Brain microvascular endothelial cell (primary cell): ENCODE data around the gene UBE2H.
A peak's percentile ranks its signal among the peaks of the same experiment; 100 is the strongest.
"Not testable (repeated sequence)": the region's sequence is repeated elsewhere in the genome, so short reads cannot be mapped to it uniquely, and the experiment has no call there.

Experiments
- DNase-seq: peaks from one replicate; pipeline ENCODE4 v3.0.0-alpha.2; 2020
- H3K27ac ChIP-seq: fragments of 250-450 bp; sonication (Bioruptor Pico); 2 replicates; pipeline ENCODE4 v1.5.1; 2020; ENCODE audit warnings: mild to moderate bottlenecking, moderate library complexity
- H3K27me3 ChIP-seq: fragments of 250-450 bp; sonication (Bioruptor Pico); replicated peaks from 2 replicates; pipeline ENCODE4 v1.5.1; 2020; ENCODE audit warnings: mild to moderate bottlenecking
- H3K36me3 ChIP-seq: fragments of 250-450 bp; sonication (Bioruptor Pico); replicated peaks from 2 replicates; pipeline ENCODE4 v1.5.1; 2020; ENCODE audit warnings: mild to moderate bottlenecking
- H3K4me3 ChIP-seq: 2 replicates; pipeline ENCODE4 v1.5.1; 2011; ENCODE audit warnings: low read depth, mild to moderate bottlenecking, control low read depth, low read length, moderate library complexity
- CTCF ChIP-seq: IDR thresholded peaks from 2 replicates; pipeline ENCODE4 v1.5.1; 2011; ENCODE audit warnings: low read depth, mild to moderate bottlenecking, moderate library complexity, low read length, control low read depth, inconsistent platforms; ENCODE audit errors: missing control alignments
- in situ Hi-C: cut with HindIII; loops from 2 replicates; pipeline ENCODE4 v1.10.0; 2017; ENCODE audit warnings: low sequenced_read_pairs, low pct_ligation_motif_present

Gene UBE2H

GRCh38 chr7:129864042-129864441 lies 88.7 kb downstream of the UBE2H start:
- Histone ChIP-seq H3K36me3 (no peaks in the 10 kb centered on the region), H3K27ac (no peak overlapping the region), H3K27me3 (no peaks in the 10 kb centered on the region), H3K4me3 (no peak overlapping the region)
- in situ Hi-C loops, result no loop called here
- no peak for TF ChIP-seq CTCF
- no peak for DNase-seq

DNA sequence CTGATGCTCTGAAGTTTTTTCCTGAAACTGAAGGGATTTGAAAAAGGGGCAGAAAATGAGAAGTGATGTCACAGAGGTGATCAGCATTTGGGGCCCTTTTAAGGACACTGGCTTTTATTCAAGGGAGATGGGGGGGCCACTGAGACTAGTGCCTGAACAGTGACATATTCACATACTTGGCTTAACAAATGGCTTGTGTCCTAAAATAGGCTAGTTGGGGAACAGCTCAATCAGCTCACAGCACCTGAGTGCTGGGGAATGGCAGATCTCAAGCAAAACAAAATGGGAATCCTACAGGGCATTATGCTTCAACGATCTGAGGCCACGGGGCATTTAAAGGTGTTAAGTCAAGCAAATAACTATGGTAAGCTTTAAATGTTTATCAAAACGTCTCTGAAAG lies 90.1 kb downstream of the UBE2H start:
- TF ChIP-seq CTCF, result no peak
- in situ Hi-C loops, result no loop called here
- Histone ChIP-seq H3K27ac (no peak overlapping the region), H3K4me3 (no peak overlapping the region), H3K36me3 (no peaks in the 10 kb centered on the region), H3K27me3 (no peaks in the 10 kb centered on the region)
- no peak for DNase-seq

- H3K27ac ChIP-seq, DNase-seq, H3K27me3 ChIP-seq, in situ Hi-C loops, H3K36me3 ChIP-seq, H3K4me3 ChIP-seq: not testable (repeated sequence)
These were observed 92.0 kb downstream of the UBE2H start for GRCh38 chr7:129860784-129861183.

GRCh38 chr7:129859183-129859582 lies 93.6 kb downstream of the UBE2H start:
- no peak overlapping the region for H3K4me3 ChIP-seq
- H3K27ac ChIP-seq, result no peak overlapping the region
- H3K27me3 ChIP-seq, result no peaks in the 10 kb centered on the region
- in situ Hi-C loops, result no loop called here
- no peaks in the 10 kb centered on the region for H3K36me3 ChIP-seq
- DNase-seq, result peak; percentile 26
- TF ChIP-seq CTCF, result no peak

DNA sequence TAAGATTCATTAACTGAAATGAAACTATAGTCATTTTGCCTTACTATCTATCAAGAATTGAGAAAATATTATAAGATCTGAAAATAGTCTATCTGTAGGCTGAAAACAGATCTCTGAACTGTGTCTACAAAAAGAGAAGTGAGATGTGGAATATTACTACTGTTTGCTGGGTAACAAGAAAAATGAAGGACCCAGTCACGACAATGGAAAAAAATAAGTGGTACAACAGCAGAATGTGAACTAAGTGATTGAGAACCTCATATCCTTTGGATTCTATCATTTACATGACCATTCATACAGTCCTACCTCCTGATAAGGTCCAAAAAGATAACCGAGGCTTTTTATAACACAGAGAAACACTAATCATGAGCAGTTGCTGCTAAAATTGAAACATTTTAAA lies 94.3 kb downstream of the UBE2H start:
- H3K4me3 ChIP-seq, result no peak overlapping the region
- H3K27me3 ChIP-seq, result no peaks in the 10 kb centered on the region
- DNase-seq, result no peak
- no peaks in the 10 kb centered on the region for H3K36me3 ChIP-seq
- TF ChIP-seq CTCF, result no peak
- in situ Hi-C loops, result no loop called here
- no peak overlapping the region for H3K27ac ChIP-seq

DNA sequence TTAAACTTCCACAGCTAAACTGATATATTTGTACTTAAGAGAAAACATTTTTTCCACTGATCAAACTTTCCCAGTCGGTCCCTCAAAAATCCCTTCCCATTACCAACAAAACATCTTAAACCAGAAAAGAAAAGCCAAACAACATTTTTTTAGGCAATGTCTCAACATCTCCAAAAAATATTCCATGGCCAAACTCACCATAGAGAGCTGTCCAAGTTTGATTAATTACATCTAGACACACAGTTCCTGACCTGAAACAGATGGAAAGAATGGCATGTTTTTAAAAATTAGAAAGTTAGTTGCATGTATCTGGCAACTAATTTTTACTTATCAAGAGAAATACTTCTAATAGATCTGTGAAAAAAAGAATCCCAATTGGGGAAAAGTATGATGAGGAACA lies 95.4 kb downstream of the UBE2H start:
- Histone ChIP-seq H3K27ac (no peak overlapping the region), H3K27me3 (no peaks in the 10 kb centered on the region), H3K36me3 (no peaks in the 10 kb centered on the region), H3K4me3 (no peak overlapping the region)
- DNase-seq, result no peak
- in situ Hi-C loops, result no loop called here
- TF ChIP-seq CTCF, result no peak
